Ascending aorta (tissue), 2 donors: ENCODE data around the gene WNT5B. TPM values are rescaled to one million over a fixed set of nuclear protein-coding genes. Genes with fewer than 3 reads are reported as not detected.

Experiments used
- DNase-seq, 2 donors: peaks; one replicate each; pipeline ENCODE4 v3.0.0-alpha.2; 2019; ENCODE audit warnings: low spot score in 2 of 2
- H3K27ac ChIP-seq, 2 donors: fragments of 200-600 bp; sonication (generic); one replicate each; pipeline ENCODE4 v1.5.1; 2016 to 2017; ENCODE audit warnings: mild to moderate bottlenecking in 1 of 2
- H3K27me3 ChIP-seq: fragments of 200-600 bp; sonication (generic); one replicate; pipeline ENCODE4 v1.5.1; 2017
- H3K36me3 ChIP-seq, 2 donors: fragments of 200-600 bp; sonication (generic); one replicate each; pipeline ENCODE4 v1.5.1; 2016
- H3K4me1 ChIP-seq, 2 donors: fragments of 200-600 bp; sonication (generic); one replicate each; pipeline ENCODE4 v1.5.1; 2016 to 2017; ENCODE audit warnings: mild to moderate bottlenecking in 1 of 2
- H3K4me3 ChIP-seq, 2 donors: fragments of 200-600 bp; sonication (generic); one replicate each; pipeline ENCODE4 v1.5.1; 2016 to 2017; ENCODE audit warnings: mild to moderate bottlenecking in 1 of 2
- H3K9me3 ChIP-seq, 2 donors: fragments of 200-600 bp; sonication (generic); one replicate each; pipeline ENCODE4 v1.5.1; 2016
- CTCF ChIP-seq, 3 experiments: fragments of 200-600 bp in 2 of 3; fragments of 450-650 bp in 1 of 3; sonication (generic) in 2 of 3; IDR thresholded peaks; one replicate each; pipeline ENCODE4 v1.5.1; 2016 to 2019; ENCODE audit warnings: antibody characterized with exemption in 3 of 3, mild to moderate bottlenecking in 1 of 3, moderate library complexity in 1 of 3
- intact Hi-C: fragments of 100-400 bp; cut with DNase I; formaldehyde crosslinking; loops from one replicate; pipeline ENCODE4 v1.15.1; 2023
- total RNA-seq: library from RNA; depleted of rRNA; stranded (reverse); fragments of >200 nt; gene quantifications from one replicate; pipeline ENCODE4 v1.1.0, GENCODE V29; 2016

Gene WNT5B
- total RNA-seq, 1 donor from 2014 or later: 0.53 TPM

GRCh38 chr12:1616233-1617066, 12.6 kb upstream of the WNT5B start:
- no peak for TF ChIP-seq CTCF (IDR thresholded peaks at IDR 0.05)
- no peaks in the 10 kb centered on the region for H3K9me3 ChIP-seq
- H3K4me3 ChIP-seq: no peak overlapping the region
- no peak overlapping the region for H3K27ac ChIP-seq
- peaks cover 0 to under 1% of the 10 kb centered on the region in 2 donors for H3K4me1 ChIP-seq
- DNase-seq: no peak
- intact Hi-C loops: no loop called here
- no peaks in the 10 kb centered on the region for H3K36me3 ChIP-seq
- H3K27me3 ChIP-seq: no peaks in the 10 kb centered on the region

GRCh38 chr12:1618489-1618888, 10.5 kb upstream of the WNT5B start:
- Histone ChIP-seq H3K36me3 (no peaks in the 10 kb centered on the region), H3K27ac (no peak overlapping the region), H3K27me3 (no peaks in the 10 kb centered on the region), H3K9me3 (no peaks in the 10 kb centered on the region), H3K4me1 (no peaks in the 10 kb centered on the region), H3K4me3 (no peak overlapping the region)
- no peak for DNase-seq
- intact Hi-C loops: no loop called here
- TF ChIP-seq CTCF (IDR thresholded peaks at IDR 0.05): no peak

- no peaks in the 10 kb centered on the region for H3K4me1 ChIP-seq
- no peak for TF ChIP-seq CTCF (IDR thresholded peaks at IDR 0.05)
- no peaks in the 10 kb centered on the region for H3K36me3 ChIP-seq
- H3K27ac ChIP-seq: no peak overlapping the region
- intact Hi-C loops: no loop called here
- no peak for DNase-seq
- no peak overlapping the region for H3K4me3 ChIP-seq
- H3K9me3 ChIP-seq: no peaks in the 10 kb centered on the region
- H3K27me3 ChIP-seq: no peaks in the 10 kb centered on the region
These were observed 9.9 kb upstream of the WNT5B start for GRCh38 chr12:1619159-1619558.

- Histone ChIP-seq H3K4me3 (no peak overlapping the region), H3K27ac (no peak overlapping the region), H3K4me1 (no peaks in the 10 kb centered on the region), H3K36me3 (no peaks in the 10 kb centered on the region), H3K9me3 (no peaks in the 10 kb centered on the region), H3K27me3 (no peaks in the 10 kb centered on the region)
- intact Hi-C loops: no loop called here
- TF ChIP-seq CTCF (IDR thresholded peaks at IDR 0.05): no peak
- peak in 1 of 2 donors; percentile 77 for DNase-seq
These were observed 9.4 kb upstream of the WNT5B start for GRCh38 chr12:1619587-1619986.

- no peaks in the 10 kb centered on the region for H3K9me3 ChIP-seq
- TF ChIP-seq CTCF (IDR thresholded peaks at IDR 0.05): no peak
- intact Hi-C loops: no loop called here
- no peak for DNase-seq
- no peak overlapping the region for H3K4me3 ChIP-seq
- H3K36me3 ChIP-seq: no peaks in the 10 kb centered on the region
- no peaks in the 10 kb centered on the region for H3K27me3 ChIP-seq
- H3K4me1 ChIP-seq: no peaks in the 10 kb centered on the region
- H3K27ac ChIP-seq: no peak overlapping the region
These were observed 8.9 kb upstream of the WNT5B start for GRCh38 chr12:1620092-1620491.
